H1 (cell line): ENCODE data around the gene SURF4. TPM values are rescaled to one million over a fixed set of nuclear protein-coding genes. Genes with fewer than 3 reads are reported as not detected.

ENCODE experiments used
- CTCF ChIA-PET: fragments of 300-600 bp; sonication (Branson Sonifier 250); formaldehyde crosslinking; loops from one replicate; lab custom pipeline; 2021; ENCODE audit not compliant: partially characterized antibody; lab: Charles Lee
- POLR2A ChIA-PET: fragments of 300-600 bp; sonication (Branson Sonifier 250); formaldehyde crosslinking; loops from one replicate; lab custom pipeline; 2021; ENCODE audit warnings: inconsistent platforms; ENCODE audit not compliant: partially characterized antibody; lab: Charles Lee
- DNase-seq, 2 experiments: peaks; one replicate each; pipeline versions ENCODE4 v3.0.0 to v3.0.0-alpha.2; 2010 to 2022; ENCODE audit warnings: low spot score in 2 of 2, low read depth in 1 of 2, mixed read lengths in 1 of 2
- FAIRE-seq: peaks from 2 replicates; lab custom pipeline; 2011; peaks lifted over from hg19 to GRCh38; lab: Jason Lieb, UNC
- H2AFZ ChIP-seq: 2 replicates; pipeline ENCODE4 v1.8.1; 2012; ENCODE audit warnings: low read length, inconsistent platforms
- H2AK5ac ChIP-seq: 2 replicates; pipeline ENCODE4 v1.6.1; 2013; ENCODE audit warnings: low read depth, low read length
- H2BK120ac ChIP-seq: replicated peaks from 2 replicates; pipeline ENCODE3; 2013; ENCODE audit warnings: low read depth, low read length, inconsistent platforms
- H2BK12ac ChIP-seq: 2 replicates; pipeline ENCODE4 v1.6.1; 2013; ENCODE audit warnings: low read depth, low read length
- H2BK15ac ChIP-seq: 2 replicates; pipeline ENCODE4 v1.6.1; 2013; ENCODE audit warnings: low read length
- H2BK20ac ChIP-seq: 2 replicates; pipeline ENCODE4 v1.6.1; 2013; ENCODE audit warnings: low read length
- H2BK5ac ChIP-seq: 2 replicates; pipeline ENCODE4 v1.6.1; 2013; ENCODE audit warnings: low read depth, low read length
- H3K14ac ChIP-seq: 2 replicates; pipeline ENCODE4 v1.6.1; 2013; ENCODE audit warnings: inconsistent platforms; ENCODE audit not compliant: insufficient read length
- H3K18ac ChIP-seq: 2 replicates; pipeline ENCODE4 v1.6.1; 2013; ENCODE audit warnings: low read length; ENCODE audit errors: extremely low read depth
- H3K23ac ChIP-seq: 2 replicates; pipeline ENCODE4 v1.6.1; 2013; ENCODE audit warnings: inconsistent platforms; ENCODE audit not compliant: insufficient read length
- H3K23me2 ChIP-seq: 2 replicates; pipeline ENCODE4 v1.6.1; 2013; ENCODE audit warnings: low read depth, low read length
- H3K27ac ChIP-seq: 2 replicates; pipeline ENCODE4 v1.6.1; 2011; ENCODE audit warnings: low read depth, low read length, inconsistent platforms
- H3K27me3 ChIP-seq, 4 experiments: replicated peaks in 1 of 4; 1 replicate in 1 of 4; 2 replicates in 3 of 4; pipeline versions ENCODE4 v1.6.1 to v1.8.1; 2011 to 2013; ENCODE audit warnings: low read length in 3 of 4, mild to moderate bottlenecking in 3 of 4, inconsistent platforms in 2 of 4, mixed read lengths in 2 of 4, moderate library complexity in 1 of 4; ENCODE audit not compliant: control insufficient read depth in 3 of 4, insufficient read depth in 3 of 4; ENCODE audit errors: extremely low read depth in 1 of 4
- H3K36me3 ChIP-seq, 4 experiments: 2 replicates each; pipeline versions ENCODE4 v1.6.1 to v1.8.1; 2011 to 2013; ENCODE audit warnings: mild to moderate bottlenecking in 4 of 4, low read length in 3 of 4, moderate library complexity in 2 of 4, control low read depth in 1 of 4, inconsistent platforms in 1 of 4; ENCODE audit not compliant: insufficient read depth in 4 of 4, control insufficient read depth in 2 of 4
- H3K4ac ChIP-seq: replicated peaks from 2 replicates; pipeline ENCODE3; 2013; ENCODE audit warnings: low read length, low read depth, mixed read lengths, inconsistent platforms; ENCODE audit not compliant: insufficient read length
- H3K4me1 ChIP-seq, 4 experiments: replicated peaks in 1 of 4; 1 replicate in 1 of 4; 2 replicates in 3 of 4; pipeline versions ENCODE4 v1.6.1 to v1.8.1; 2011 to 2013; ENCODE audit warnings: low read length in 3 of 4, inconsistent platforms in 2 of 4, mixed read lengths in 1 of 4; ENCODE audit not compliant: insufficient read depth in 4 of 4, control insufficient read depth in 3 of 4
- H3K4me2 ChIP-seq, 2 experiments: 2 replicates each; pipeline versions ENCODE4 v1.6.1 to v1.8.1; 2011 to 2013; ENCODE audit warnings: low read depth in 2 of 2, low read length in 2 of 2, control low read depth in 1 of 2, inconsistent platforms in 1 of 2, mild to moderate bottlenecking in 1 of 2; ENCODE audit not compliant: insufficient read depth in 1 of 2
- H3K4me3 ChIP-seq, 4 experiments: fragments of 200-600, 300-600 bp in 1 of 4; sonication (generic), shearing (Covaris generic), sonication (Bioruptor Twin) in 1 of 4; 2 replicates each; pipeline versions ENCODE4 v1.5.1 to v1.8.1; 2011 to 2016; ENCODE audit warnings: low read length in 4 of 4, low read depth in 3 of 4, control low read depth in 2 of 4, inconsistent platforms in 2 of 4, mild to moderate bottlenecking in 2 of 4, mixed read lengths in 1 of 4, moderate library complexity in 1 of 4; ENCODE audit not compliant: insufficient read depth in 2 of 4; ENCODE audit errors: extremely low read depth in 1 of 4
- H3K56ac ChIP-seq: replicated peaks from 2 replicates; pipeline ENCODE3; 2013; ENCODE audit warnings: low read depth, mild to moderate bottlenecking, mixed read lengths, low read length, inconsistent platforms; ENCODE audit not compliant: insufficient read length
- H3K79me1 ChIP-seq: 2 replicates; pipeline ENCODE4 v1.6.1; 2013; ENCODE audit warnings: low read depth, low read length, control low read depth
- H3K79me2 ChIP-seq, 2 experiments: 2 replicates each; pipeline versions ENCODE4 v1.6.1 to v1.8.1; 2012 to 2013; ENCODE audit warnings: low read length in 2 of 2, mild to moderate bottlenecking in 2 of 2, inconsistent platforms in 1 of 2; ENCODE audit not compliant: insufficient read depth in 2 of 2, control insufficient read depth in 1 of 2
- H3K9ac ChIP-seq, 4 experiments: replicated peaks in 1 of 4; 1 replicate in 1 of 4; 2 replicates in 3 of 4; pipeline versions ENCODE4 v1.6.1 to v1.8.1; 2011 to 2013; ENCODE audit warnings: low read depth in 3 of 4, low read length in 3 of 4, control low read depth in 2 of 4, mild to moderate bottlenecking in 2 of 4, moderate library complexity in 2 of 4, inconsistent platforms in 1 of 4; ENCODE audit errors: extremely low read depth in 1 of 4
- H3K9me3 ChIP-seq, 2 experiments: 2 replicates each; pipeline versions ENCODE4 v1.6.1 to v1.8.1; 2012 to 2013; ENCODE audit warnings: mild to moderate bottlenecking in 2 of 2, moderate library complexity in 2 of 2, control low read depth in 1 of 2, inconsistent platforms in 1 of 2, low read depth in 1 of 2, low read length in 1 of 2, mixed read lengths in 1 of 2; ENCODE audit not compliant: insufficient read depth in 2 of 2
- H4K20me1 ChIP-seq, 2 experiments: replicated peaks in 1 of 2; 2 replicates each; pipeline versions ENCODE3 to v1.8.1; 2011 to 2013; ENCODE audit warnings: inconsistent platforms in 2 of 2, low read length in 2 of 2, mild to moderate bottlenecking in 1 of 2; ENCODE audit not compliant: insufficient read depth in 2 of 2, control insufficient read depth in 1 of 2
- H4K5ac ChIP-seq: 2 replicates; pipeline ENCODE4 v1.6.1; 2013; ENCODE audit warnings: low read length, low read depth, mixed read lengths, inconsistent platforms; ENCODE audit not compliant: insufficient read length
- H4K8ac ChIP-seq: 2 replicates; pipeline ENCODE4 v1.8.0; 2013; ENCODE audit warnings: mild to moderate bottlenecking, moderate library complexity, low read length, inconsistent platforms; ENCODE audit not compliant: insufficient read depth; ENCODE audit errors: extremely low read depth
- H4K91ac ChIP-seq: replicated peaks from 2 replicates; pipeline ENCODE3; 2013; ENCODE audit warnings: low read length, mixed read lengths, inconsistent platforms; ENCODE audit not compliant: insufficient read length
- CBX8 ChIP-seq: fragments of 300-800, 300-1000 bp; sonication (generic); IDR thresholded peaks from 2 replicates; pipeline ENCODE4 v1.7.1; 2016; ENCODE audit warnings: low read depth, low read length, borderline replicate concordance
- FOSL1 ChIP-seq: IDR thresholded peaks from 2 replicates; pipeline ENCODE4 v1.6.1; 2011; ENCODE audit warnings: mild to moderate bottlenecking, low read depth, low read length, moderate library complexity; ENCODE audit not compliant: insufficient read depth
- MAX ChIP-seq: IDR thresholded peaks from 2 replicates; pipeline ENCODE4 v1.6.1; 2012; ENCODE audit warnings: inconsistent platforms
- NANOG ChIP-seq: IDR thresholded peaks from 2 replicates; pipeline ENCODE4 v1.6.1; 2011; ENCODE audit warnings: low read length, low read depth, mild to moderate bottlenecking, inconsistent platforms; ENCODE audit not compliant: insufficient read depth, poor library complexity, severe bottlenecking
- NRF1 ChIP-seq: IDR thresholded peaks from 2 replicates; pipeline ENCODE4 v1.6.1; 2011; ENCODE audit warnings: mild to moderate bottlenecking, low read depth, low read length, improper control_type of control experiment
- RFX5 ChIP-seq: IDR thresholded peaks from 2 replicates; pipeline ENCODE4 v1.6.1; 2011; ENCODE audit warnings: low read depth, low read length, improper control_type of control experiment, borderline replicate concordance
- WGBS, 2 experiments: shearing (Covaris generic) in 1 of 2; methylation state at CpG; one replicate each; pipeline versions ENCODE4 v1.1.6 to v1.1.7; 2013 to 2015; ENCODE audit warnings: low lambda C conversion rate in 2 of 2, mixed read lengths in 2 of 2, inconsistent platforms in 1 of 2, low coverage in 1 of 2, missing lambda C conversion rate in 1 of 2; ENCODE audit not compliant: insufficient replicate concordance in 2 of 2, insufficient coverage in 1 of 2, insufficient read length in 1 of 2; ENCODE audit errors: extremely low coverage in 1 of 2, missing lambda C conversion rate in 1 of 2; 5-methylcytosine and 5-hydroxymethylcytosine counted together
- long read RNA-seq, 2 experiments: library from RNA in 1 of 2; library from capped mRNA in 1 of 2; stranded (forward); transcript quantifications; one replicate each; pipeline ENCODE4 v2.0.0, GENCODE V29; 2021; ENCODE audit warnings: inconsistent platforms in 1 of 2
- polyA minus RNA-seq, 3 experiments: library from RNA; depleted of rRNA, polyadenylated mRNA; stranded (reverse); fragments of >200 nt; gene quantifications; 1 replicate in 2 of 3; 2 replicates in 1 of 3; pipeline ENCODE4 v1.2.3, GENCODE V29; 2011
- polyA plus RNA-seq, 7 experiments: library from polyadenylated mRNA; depleted of rRNA in 3 of 7; stranded (reverse) in 5 of 7; unstranded in 2 of 7; fragments of >200 nt in 5 of 7; fragments of 200-250 nt in 2 of 7; gene quantifications; 1 replicate in 5 of 7; 2 replicates in 1 of 7; 4 replicates in 1 of 7; pipeline versions ENCODE4 v1.2.1 to v1.2.3, GENCODE V29; 2011 to 2013; ENCODE audit warnings: missing spikeins in 2 of 7, mixed read lengths in 2 of 7
- total RNA-seq: library from RNA; stranded (reverse); fragmentation: NEBNext Ultra II Directional; extraction: Animal tissue kit (Norgen Biotek cat#: 25700); gene quantifications from 2 replicates; pipeline ENCODE4 v1.2.1, GENCODE V29; 2021

SURF4 gene
- total RNA-seq, result 167 and 182 TPM in 2 replicates
- polyA plus RNA-seq (2011; rRNA removed), result 176 and 201 TPM in 2 replicates
- 154 TPM for polyA plus RNA-seq (2011; cell fraction: cytosol; rRNA removed)
- 157 TPM for polyA plus RNA-seq (2011; cell fraction: nucleus; rRNA removed)
- 106 to 169 TPM (median 151 TPM) in 4 replicates for polyA plus RNA-seq (2012, experiment 1 of 2)
- 213 TPM for polyA plus RNA-seq (2012, experiment 2 of 2)
- polyA plus RNA-seq (2013, experiment 1 of 2), result 201 TPM
- polyA plus RNA-seq (2013, experiment 2 of 2), result 241 TPM
- 172 and 179 TPM in 2 replicates for polyA minus RNA-seq (2011; rRNA and poly(A)+ RNA removed)
- 105 TPM for polyA minus RNA-seq (2011; cell fraction: cytosol; rRNA and poly(A)+ RNA removed)
- polyA minus RNA-seq (2011; cell fraction: nucleus; rRNA and poly(A)+ RNA removed), result 58.2 TPM
- long read RNA-seq, experiment 1, transcript SURF4-202 (6 exons, 2,984 nt), result major isoform, 82 of 190 reads
- long read RNA-seq, experiment 1, partial matches to known transcripts, result 11 of 190 reads
- long read RNA-seq, experiment 1, other reads (novel, unspliced or antisense), result 97 of 190 reads
- long read RNA-seq, experiment 2, transcript SURF4-202 (6 exons, 2,984 nt), result major isoform, 5 of 25 reads
- long read RNA-seq, experiment 2, partial matches to known transcripts, result 20 of 25 reads
- long read RNA-seq, experiment 2, other reads (novel, unspliced or antisense), result 0 of 25 reads

GRCh38 chr9:133375724-133376654 is at the start of gene SURF4, which contains the start of gene STKLD1:
TSS of gene SURF4 (minus strand) at chr9:133376060. CDS start at chr9:133375969, 91 bp downstream.
TSS of gene STKLD1 (plus strand) at chr9:133376366. CDS start at chr9:133376474, 108 bp downstream.
- H3K27ac ChIP-seq, result peak within 1 kb of the TSS; percentile 80
- POLR2A ChIA-PET, result interaction anchor here (0.9 to 19.9 kb wide), 9 partner anchors 9 to 45 kb away, joined by 3 to 461 read pairs (median 5); partner anchors contain the start of genes MED22, RPL7A, SURF1 and SURF2
- TF ChIP-seq RFX5 (no peak), MAX (peak; percentile 99), FOSL1 (no peak), NANOG (peak; percentile 9), NRF1 (no peak), CBX8 (no peak)

More at GRCh38 chr9:133375724-133376654, at the start of gene SURF4, which contains the start of gene STKLD1:
- peaks cover 14 to 44% of the 10 kb centered on the region in 2 experiments for H3K79me2 ChIP-seq
- no peak within 1 kb of the TSS for H2BK120ac ChIP-seq
- no peak within 1 kb of the TSS; the same call in 1 of the 2 replicates for H2BK5ac ChIP-seq
- peak within 1 kb of the TSS; percentile 0 for H3K56ac ChIP-seq
- H3K27me3 ChIP-seq, result peaks cover 0 to 11% (median 6%) of the 10 kb centered on the region in 4 experiments; a peak in 5 of 7 replicates
- peaks cover 6% of the 10 kb centered on the region; the same call in 1 of the 2 replicates for H3K79me1 ChIP-seq
- peaks cover 0 to 5% (median 0%) of the 10 kb centered on the region in 4 experiments; a peak in 1 of 7 replicates for H3K4me1 ChIP-seq
- H4K8ac ChIP-seq, result peak within 1 kb of the TSS; percentile 68; the same call in 1 of the 2 replicates
- H3K4ac ChIP-seq, result peak within 1 kb of the TSS; percentile 96
- peaks cover 0 to 4% of the 10 kb centered on the region in 2 experiments; a peak in 2 of 4 replicates for H3K9me3 ChIP-seq
- peak within 1 kb of the TSS; percentile 38 for H3K18ac ChIP-seq
- no peak within 1 kb of the TSS for H2AK5ac ChIP-seq
- peak within 1 kb of the TSS; percentile 57 for H4K5ac ChIP-seq
- H2BK20ac ChIP-seq, result no peak within 1 kb of the TSS
- WGBS, 2 experiments, result 13% methylated on average over 28 of the region's 120 CpGs; no CpG with 5 or more reads in 1 of the 2 experiments
- H3K23ac ChIP-seq, result no peak within 1 kb of the TSS
- FAIRE-seq (no peak), DNase-seq (peak; percentile 81 to 99)
- H3K4me3 ChIP-seq, result peak within 1 kb of the TSS; percentile 70 to 87 (median 74)
- peak within 1 kb of the TSS; percentile 65 to 92 (median 80) for H3K9ac ChIP-seq
- CTCF ChIA-PET, result interaction anchor here (0.6 to 10.1 kb wide), 10 partner anchors 13 to 352 kb away, joined by 3 to 90 read pairs (median 5); partner anchors contain the start of genes CACFD1, SURF1 and SURF2
- H3K14ac ChIP-seq, result no peak within 1 kb of the TSS
- H2BK15ac ChIP-seq, result no peak within 1 kb of the TSS
- peak within 1 kb of the TSS; percentile 74 for H4K91ac ChIP-seq
- peak within 1 kb of the TSS; percentile 64; the same call in 1 of the 2 replicates for H2AFZ ChIP-seq
- peak within 1 kb of the TSS; percentile 76 to 77 for H3K4me2 ChIP-seq
- H4K20me1 ChIP-seq, result peaks cover 11 to 26% of the 10 kb centered on the region in 2 experiments
- peaks cover 0 to 3% (median 2%) of the 10 kb centered on the region in 4 experiments; a peak in 3 of 8 replicates for H3K36me3 ChIP-seq
- no peak within 1 kb of the TSS for H2BK12ac ChIP-seq
- peaks cover 8% of the 10 kb centered on the region; the same call in 1 of the 2 replicates for H3K23me2 ChIP-seq
